Fibroblast of lung (primary cell): ENCODE results near the gene LOC128125822.

Source experiments
- EZH2 ChIP-seq: IDR thresholded peaks from 2 replicates; pipeline ENCODE4 v1.5.1; 2012; ENCODE audit warnings: low read length, control low read depth, mild to moderate bottlenecking; ENCODE audit errors: missing control alignments
- TF ChIP-seq, protein P1 (sequence below), 2 donors: IDR thresholded peaks in 1 of 2; conservative IDR thresholded peaks in 1 of 2; 1 replicate in 1 of 2; 2 replicates in 1 of 2; pipeline ENCODE4 v1.5.1; 2011 to 2012; ENCODE audit warnings: low read length in 2 of 2, control low read depth in 1 of 2, inconsistent platforms in 1 of 2, low read depth in 1 of 2, mild to moderate bottlenecking in 1 of 2

DNA sequence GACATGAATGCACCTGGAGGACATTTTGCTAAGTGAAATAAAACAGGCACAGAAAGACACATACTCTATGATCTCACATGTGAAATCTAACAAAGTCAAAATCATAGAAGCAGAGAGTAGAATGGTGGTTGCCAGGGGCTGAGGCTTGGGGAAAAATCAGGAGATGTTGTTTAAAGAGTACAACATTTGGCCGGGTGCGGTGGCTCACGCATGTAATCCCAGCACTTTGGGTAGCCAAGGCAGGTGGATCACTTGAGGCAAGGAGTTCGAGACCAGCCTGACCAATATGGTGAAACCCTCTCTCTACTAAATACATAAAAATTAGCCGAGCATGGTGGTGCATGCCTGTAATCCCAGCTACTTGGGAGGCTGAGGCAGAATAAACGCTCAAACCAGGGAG is 26.0 kb upstream of the LOC128125822 start:
- TF ChIP-seq, protein P1, sequence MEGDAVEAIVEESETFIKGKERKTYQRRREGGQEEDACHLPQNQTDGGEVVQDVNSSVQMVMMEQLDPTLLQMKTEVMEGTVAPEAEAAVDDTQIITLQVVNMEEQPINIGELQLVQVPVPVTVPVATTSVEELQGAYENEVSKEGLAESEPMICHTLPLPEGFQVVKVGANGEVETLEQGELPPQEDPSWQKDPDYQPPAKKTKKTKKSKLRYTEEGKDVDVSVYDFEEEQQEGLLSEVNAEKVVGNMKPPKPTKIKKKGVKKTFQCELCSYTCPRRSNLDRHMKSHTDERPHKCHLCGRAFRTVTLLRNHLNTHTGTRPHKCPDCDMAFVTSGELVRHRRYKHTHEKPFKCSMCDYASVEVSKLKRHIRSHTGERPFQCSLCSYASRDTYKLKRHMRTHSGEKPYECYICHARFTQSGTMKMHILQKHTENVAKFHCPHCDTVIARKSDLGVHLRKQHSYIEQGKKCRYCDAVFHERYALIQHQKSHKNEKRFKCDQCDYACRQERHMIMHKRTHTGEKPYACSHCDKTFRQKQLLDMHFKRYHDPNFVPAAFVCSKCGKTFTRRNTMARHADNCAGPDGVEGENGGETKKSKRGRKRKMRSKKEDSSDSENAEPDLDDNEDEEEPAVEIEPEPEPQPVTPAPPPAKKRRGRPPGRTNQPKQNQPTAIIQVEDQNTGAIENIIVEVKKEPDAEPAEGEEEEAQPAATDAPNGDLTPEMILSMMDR (conservative IDR thresholded peaks at IDR 0.05 in 1 of 2, IDR thresholded peaks at IDR 0.05 in 1 of 2; ENCODE audit: low read depth in 1 of 2, low read length in 2 of 2) = no peak
- TF ChIP-seq EZH2 = no peak
